DMS 273 treated with DMSO at 0.1 percent for 48 hours (cell line): Measurements from ENCODE around the gene PKIB.

Source experiments
- DNase-seq: peaks from one replicate; lab custom pipeline; 2025; lab: John Stamatoyannopoulos, UW

Gene PKIB

GRCh38 chr6:122666418-122666817, 56.2 kb downstream of the PKIB start:
- DNase-seq, result no peak

DNA sequence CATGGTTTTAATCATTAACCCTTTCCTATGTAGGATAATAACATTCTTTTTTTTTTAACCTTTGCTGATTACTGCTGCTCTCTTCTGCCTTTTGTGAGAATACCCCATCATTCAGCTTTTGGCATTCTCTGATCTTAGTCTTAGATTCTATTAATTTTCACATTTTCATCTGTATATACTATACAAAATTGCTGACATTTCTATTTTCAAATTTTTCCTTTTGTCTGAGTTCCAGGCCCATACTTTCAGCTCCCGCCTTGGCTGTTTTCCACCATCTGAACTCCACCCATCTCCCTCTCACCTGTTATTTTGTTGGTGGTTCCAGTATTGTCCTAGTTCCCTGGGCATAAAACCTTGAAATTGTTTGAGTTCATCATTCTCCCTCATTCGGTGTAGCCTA, 59.2 kb downstream of the PKIB start:
- no peak for DNase-seq

- DNase-seq, result no peak
Measured at GRCh38 chr6:122669868-122670267, 59.7 kb downstream of the PKIB start.

DNA sequence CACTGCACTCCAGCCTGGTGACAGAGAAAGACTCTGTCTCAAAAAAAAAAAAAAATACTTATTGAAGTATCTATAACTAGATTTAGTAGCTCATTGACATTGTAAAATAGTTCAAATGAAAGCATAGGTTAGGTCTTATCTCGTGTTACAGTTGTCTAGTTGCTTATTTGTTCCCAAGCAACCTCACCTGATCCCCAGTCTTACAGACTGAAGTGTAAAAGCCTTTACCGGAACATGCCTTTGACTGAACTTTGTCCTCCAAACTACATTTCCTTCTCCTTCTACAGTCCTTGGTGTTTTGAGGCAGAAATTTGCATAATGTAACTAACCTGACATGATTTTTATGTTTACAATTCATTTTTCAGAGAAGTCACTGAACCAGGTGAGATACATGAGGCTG, 61.0 kb downstream of the PKIB start:
- DNase-seq, result no peak

- DNase-seq, result no peak
Measured at GRCh38 chr6:122673343-122673961, 63.2 kb downstream of the PKIB start.

DNA sequence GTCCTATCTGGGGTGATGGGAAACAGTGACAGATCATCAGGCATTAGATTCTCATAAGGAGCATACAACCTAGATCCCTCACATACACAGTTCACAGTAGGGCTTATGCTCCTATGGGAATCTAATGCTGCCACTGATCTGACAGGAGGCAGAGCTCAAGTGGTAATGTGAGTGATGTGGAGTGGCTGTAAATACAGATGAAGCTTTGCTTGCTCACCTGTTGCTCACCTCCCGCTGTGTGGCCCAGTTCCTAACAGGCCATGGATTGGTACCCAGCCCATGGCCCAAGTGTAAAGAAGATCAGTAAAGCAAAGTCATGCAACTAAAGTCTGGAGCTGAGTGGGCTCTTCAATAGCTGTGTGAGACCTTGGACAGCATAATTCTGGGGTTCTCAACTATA, 65.9 kb downstream of the PKIB start:
- DNase-seq, result no peak

DNA sequence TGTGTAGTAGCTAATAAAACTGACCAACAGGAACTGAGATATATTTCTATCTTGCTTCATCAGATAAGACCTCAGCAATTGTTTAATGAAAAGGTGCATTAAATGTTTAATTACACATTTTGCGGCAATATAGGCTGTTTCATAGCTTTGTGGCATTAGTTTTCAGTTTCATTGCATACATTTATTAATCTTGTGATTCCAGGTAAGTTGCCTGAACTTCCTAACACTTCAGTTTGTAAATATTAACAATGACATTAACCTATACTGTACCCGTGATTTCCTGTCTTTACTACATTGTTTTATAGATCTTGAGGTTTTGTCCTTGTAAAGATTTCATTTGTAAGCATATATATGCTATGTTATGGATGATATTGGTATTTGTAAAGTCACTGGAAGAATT, 66.5 kb downstream of the PKIB start:
- no peak for DNase-seq

- no peak for DNase-seq
Measured at GRCh38 chr6:122677406-122677805, 67.2 kb downstream of the PKIB start.

- DNase-seq, result no peak
Measured at GRCh38 chr6:122678841-122679240, 68.6 kb downstream of the PKIB start.

DNA sequence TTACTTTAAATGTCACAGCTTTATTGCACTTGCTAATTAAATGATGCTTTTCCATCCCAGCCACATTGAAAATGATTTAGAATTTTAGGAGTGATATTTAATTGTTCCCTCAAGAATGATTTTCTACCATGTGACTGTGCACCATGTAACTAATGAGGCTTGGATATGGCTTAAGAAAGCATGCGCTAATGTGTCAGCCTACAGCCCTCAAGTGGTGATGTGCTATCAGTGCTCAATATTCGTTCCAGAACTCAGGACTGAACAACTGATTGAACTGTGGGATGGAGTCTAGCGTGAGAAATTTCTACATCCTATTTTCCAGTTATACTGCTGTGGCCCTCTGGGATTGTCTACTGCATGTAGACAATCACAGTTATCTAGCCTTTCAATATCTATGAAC, 71.5 kb downstream of the PKIB start:
- no peak for DNase-seq

DNA sequence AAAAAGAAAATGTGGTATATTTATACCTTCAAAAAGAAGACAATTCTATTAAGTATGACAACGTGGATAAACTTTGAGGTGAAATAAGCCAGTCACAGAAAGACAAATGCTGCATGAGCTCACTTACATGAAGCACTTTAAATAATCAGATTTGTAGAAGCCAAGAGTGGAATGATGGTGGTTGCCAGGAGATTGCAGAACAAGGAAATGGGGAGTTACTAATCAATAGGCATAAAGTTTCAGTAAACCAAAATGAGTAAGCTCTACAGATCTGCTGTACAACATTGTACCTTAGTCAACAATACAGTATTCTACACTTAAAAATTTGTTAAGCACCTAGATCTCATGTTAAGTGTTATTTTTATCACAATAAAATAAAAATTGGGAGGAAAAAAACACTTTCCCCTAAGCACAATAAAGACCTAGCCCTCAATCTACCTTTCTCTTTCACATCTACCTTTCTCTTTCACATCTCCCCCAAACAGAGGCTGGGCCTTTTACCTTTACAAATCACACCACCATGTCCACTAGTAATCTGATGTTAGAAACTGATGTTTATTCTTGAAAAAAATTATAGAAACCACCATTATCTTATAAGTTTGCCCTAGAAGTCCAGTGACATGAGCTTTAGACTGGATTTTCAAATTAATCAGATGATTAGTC, 73.9 kb downstream of the PKIB start:
- DNase-seq, result no peak

DNA sequence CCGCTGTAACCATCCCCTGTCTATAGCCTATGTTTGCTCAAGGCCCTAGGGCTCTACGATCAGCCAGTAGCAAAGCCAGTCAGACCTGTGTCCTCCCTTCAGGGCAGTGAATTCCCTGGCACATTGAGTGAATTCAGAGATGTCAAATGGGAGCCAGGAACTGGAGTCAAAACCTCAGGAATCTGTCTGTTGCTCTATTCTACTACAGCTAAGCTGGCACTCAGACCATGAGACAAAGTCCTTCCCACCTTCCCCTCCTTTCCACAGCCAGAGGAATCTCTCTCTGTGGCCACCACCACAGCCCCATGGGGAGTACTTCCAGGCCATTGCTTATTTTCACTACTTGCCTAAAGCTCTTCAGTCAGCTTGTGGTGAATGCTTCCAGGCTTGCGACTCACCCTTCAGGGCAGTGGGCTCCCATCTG, 82.0 kb downstream of the PKIB start:
- DNase-seq, result no peak

DNA sequence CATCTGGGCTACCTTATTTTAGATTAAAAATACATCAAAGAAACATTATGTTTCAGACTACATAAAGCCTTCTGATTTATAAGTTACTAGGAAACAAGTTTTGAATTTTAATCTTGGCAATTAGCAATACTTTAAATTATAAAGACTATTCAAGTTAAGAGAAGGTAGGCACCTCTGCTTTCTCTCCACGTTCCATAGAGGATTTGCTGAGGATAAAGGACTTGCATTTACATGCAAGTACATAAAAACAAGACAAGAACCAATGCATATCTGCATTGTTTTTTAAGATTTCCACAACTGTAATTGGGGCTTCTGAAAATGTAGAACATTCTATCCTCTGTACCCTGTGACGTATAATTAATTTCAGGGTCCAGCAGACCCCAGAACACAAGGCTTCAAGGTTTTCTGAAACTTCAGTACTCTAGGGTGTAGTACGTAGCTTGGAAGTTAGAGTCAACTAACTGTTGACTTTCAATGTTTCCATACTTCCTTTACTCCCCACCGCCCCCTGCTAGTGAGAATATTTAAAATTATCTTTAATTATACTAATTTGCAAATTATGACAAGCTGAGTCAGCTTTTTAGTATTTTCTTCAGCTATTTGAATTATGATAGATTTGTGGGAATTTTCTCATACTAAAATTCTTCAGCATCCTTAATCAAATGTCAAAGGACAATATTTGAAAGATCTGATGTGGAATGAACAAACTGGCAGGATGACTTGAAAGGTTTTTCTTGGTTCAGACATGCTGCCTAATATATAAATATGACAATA, 82.8 kb downstream of the PKIB start:
- DNase-seq, result no peak

GRCh38 chr6:122694075-122694474, 83.9 kb downstream of the PKIB start:
- DNase-seq, result no peak

DNA sequence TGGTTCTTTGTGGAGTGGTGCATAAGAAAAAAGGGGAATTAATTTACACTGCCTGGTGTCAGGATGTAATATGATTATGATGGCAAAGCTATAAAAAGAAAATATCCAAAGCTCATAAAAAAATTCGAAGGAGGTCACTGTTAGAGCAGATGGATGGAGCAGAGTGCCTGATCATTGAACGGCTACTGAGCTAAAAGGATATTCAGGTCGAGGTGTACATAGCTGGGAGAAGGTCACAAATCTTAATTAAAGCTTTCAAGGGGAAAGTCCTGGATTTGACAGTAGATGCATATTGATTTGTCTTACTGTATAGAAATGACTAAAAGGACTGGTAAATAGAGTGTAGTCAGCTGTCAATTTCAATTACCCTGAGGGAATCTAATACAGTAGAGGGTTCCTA, 84.4 kb downstream of the PKIB start:
- no peak for DNase-seq

GRCh38 chr6:122695188-122695587, 85.0 kb downstream of the PKIB start:
- DNase-seq, result no peak

DNA sequence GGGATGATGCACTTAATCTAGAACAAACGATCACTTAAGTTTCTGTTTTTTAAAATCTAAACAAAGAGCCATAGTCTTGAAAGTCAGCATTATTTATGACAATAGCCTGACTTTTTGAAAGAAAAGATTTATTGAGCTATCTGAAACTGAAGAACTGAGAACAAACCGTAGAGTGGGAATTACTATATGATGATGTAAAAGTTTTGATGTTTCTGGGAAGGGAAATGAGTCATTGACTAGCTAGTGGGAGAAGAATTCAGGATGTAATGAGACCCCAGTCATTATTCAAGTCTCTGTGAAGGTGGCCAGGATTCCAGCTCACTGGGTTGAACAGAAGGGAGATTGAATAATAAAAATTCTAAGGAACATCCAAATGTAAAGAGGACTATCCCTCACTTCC, 85.9 kb downstream of the PKIB start:
- no peak for DNase-seq

- DNase-seq, result no peak
Measured at GRCh38 chr6:122696853-122697252, 86.6 kb downstream of the PKIB start.

DNA sequence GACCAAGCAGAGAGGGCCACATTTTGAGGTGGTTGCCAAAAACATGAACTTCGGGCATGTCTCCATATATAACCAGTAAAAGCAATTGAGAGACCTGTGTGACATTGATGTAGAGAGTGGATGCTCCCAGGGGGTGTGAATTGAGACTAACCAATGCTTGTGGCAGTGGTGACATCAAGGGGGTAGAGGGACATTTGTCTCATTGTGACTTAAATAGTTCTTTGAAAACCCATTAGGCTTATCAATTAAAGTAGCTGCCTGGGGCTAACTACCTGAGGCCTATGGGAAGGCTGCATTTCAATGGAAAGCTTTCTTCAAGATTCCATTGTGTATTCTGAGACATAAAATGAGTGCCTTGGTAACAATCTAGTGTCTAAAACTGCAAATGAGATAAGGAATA, 87.3 kb downstream of the PKIB start:
- no peak for DNase-seq

DNA sequence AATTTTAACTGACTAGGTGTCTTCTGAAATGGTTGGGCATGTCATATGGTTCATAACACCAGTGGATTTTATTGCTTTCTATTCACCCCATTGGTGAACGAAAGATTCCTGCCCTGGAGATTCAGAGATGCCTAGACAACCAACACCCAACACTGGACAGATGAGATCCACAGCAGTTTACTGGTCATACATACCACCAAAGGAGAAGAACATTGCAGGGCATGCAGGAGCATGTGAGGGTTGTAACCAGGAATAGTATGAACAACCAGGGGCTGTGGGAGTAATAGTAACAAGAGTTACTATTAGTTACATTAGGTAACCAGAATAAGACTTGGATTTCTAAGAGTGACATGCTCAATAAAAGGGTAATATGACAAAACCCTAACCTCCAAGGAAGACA, 91.5 kb downstream of the PKIB start:
- DNase-seq, result no peak

- no peak for DNase-seq
Measured at GRCh38 chr6:122702841-122703240, 92.6 kb downstream of the PKIB start.

GRCh38 chr6:122704066-122704465, 93.9 kb downstream of the PKIB start:
- no peak for DNase-seq

DNA sequence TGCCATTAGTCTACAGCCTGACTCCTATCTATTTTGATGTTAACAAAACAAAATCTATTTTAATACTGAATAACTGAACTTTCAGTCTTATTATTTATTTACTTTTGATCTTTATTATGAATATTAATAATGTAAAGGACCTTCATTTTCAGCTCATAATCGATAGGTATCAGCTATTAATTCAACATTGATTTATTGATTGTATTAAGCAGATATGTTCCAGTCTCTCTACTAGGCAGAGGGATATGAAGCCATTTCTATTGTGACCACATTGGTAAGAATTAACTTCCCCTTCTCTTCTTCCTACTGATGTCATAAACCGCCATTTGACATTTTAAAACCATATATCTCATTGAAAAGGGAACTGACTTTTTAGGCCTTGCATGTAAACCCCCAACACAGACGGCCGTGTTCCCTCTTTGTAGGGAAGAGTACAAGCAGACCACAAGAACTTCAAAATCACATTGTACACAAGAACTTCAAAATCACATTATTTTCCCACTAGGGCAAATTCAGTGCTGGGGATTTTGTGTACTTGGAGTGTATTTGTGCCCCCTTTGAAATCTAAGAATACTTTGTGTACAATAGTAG, 99.8 kb downstream of the PKIB start:
- DNase-seq, result no peak
